DOHH2 (cell line): ENCODE measurements around the gene RINT1.
A peak's percentile ranks its signal among the peaks of the same experiment; 100 is the strongest.
"Not testable (repeated sequence)": the region's sequence is repeated elsewhere in the genome, so short reads cannot be mapped to it uniquely, and the experiment has no call there.

ENCODE experiments used
- H3F3A ChIP-seq: fragments of 200-600 bp; sonication (generic), shearing (Covaris generic); 2 replicates; pipeline ENCODE4 v1.6.0; 2016; ENCODE audit warnings: antibody characterized with exemption, mild to moderate bottlenecking; ENCODE audit not compliant: control insufficient read depth, insufficient read depth
- H3K27ac ChIP-seq: fragments of 200-600 bp; sonication (generic); 2 replicates; pipeline ENCODE4 v1.5.1; 2014; ENCODE audit warnings: low read depth, mild to moderate bottlenecking, low read length, moderate library complexity
- H3K27me3 ChIP-seq: fragments of 200-600 bp; sonication (generic); 2 replicates; pipeline ENCODE4 v1.6.1; 2014; ENCODE audit warnings: mild to moderate bottlenecking, low read length, mixed read lengths; ENCODE audit not compliant: control insufficient read depth
- H3K36me3 ChIP-seq: fragments of 200-600 bp; sonication (generic); 2 replicates; pipeline ENCODE4 v1.6.1; 2014; ENCODE audit warnings: mild to moderate bottlenecking, low read length, moderate library complexity, mixed read lengths; ENCODE audit not compliant: control insufficient read depth
- H3K4me1 ChIP-seq: fragments of 200-600 bp; sonication (generic); 2 replicates; pipeline ENCODE4 v1.6.1; 2014; ENCODE audit warnings: mild to moderate bottlenecking, low read length, mixed read lengths; ENCODE audit not compliant: control insufficient read depth
- H3K4me2 ChIP-seq: fragments of 200-600 bp; sonication (generic); 2 replicates; pipeline ENCODE4 v1.6.0; 2014; ENCODE audit warnings: mild to moderate bottlenecking, low read length, moderate library complexity
- H3K4me3 ChIP-seq: fragments of 200-600 bp; sonication (generic); 2 replicates; pipeline ENCODE4 v1.5.1; 2014; ENCODE audit warnings: mild to moderate bottlenecking, low read length, mixed read lengths
- H3K79me2 ChIP-seq: fragments of 200-600 bp; sonication (generic); 2 replicates; pipeline ENCODE4 v1.6.1; 2014; ENCODE audit warnings: mild to moderate bottlenecking, low read length, mixed read lengths; ENCODE audit not compliant: control insufficient read depth
- H3K9me2 ChIP-seq: fragments of 200-600 bp; sonication (generic); replicated peaks from 2 replicates; pipeline ENCODE4 v1.6.1; 2014; ENCODE audit warnings: mild to moderate bottlenecking, low read length, mixed read lengths; ENCODE audit not compliant: control insufficient read depth
- H3K9me3 ChIP-seq: fragments of 200-600 bp; sonication (generic); 2 replicates; pipeline ENCODE4 v1.6.1; 2014; ENCODE audit warnings: antibody characterized with exemption, low read length, mixed read lengths; ENCODE audit not compliant: control insufficient read depth, insufficient read depth
- H4K20me1 ChIP-seq: fragments of 200-600 bp; sonication (generic); 2 replicates; pipeline ENCODE4 v1.6.0; 2014; ENCODE audit warnings: low read depth, mild to moderate bottlenecking, antibody characterized with exemption, low read length, moderate library complexity; ENCODE audit not compliant: control insufficient read depth, insufficient read depth
- CTCF ChIP-seq: fragments of 200-600 bp; sonication (generic); IDR thresholded peaks from one replicate; pipeline ENCODE4 v1.5.1; 2014; ENCODE audit warnings: antibody characterized with exemption, mild to moderate bottlenecking, low read depth, low read length; ENCODE audit not compliant: poor library complexity, severe bottlenecking
- EZH2phosphoT487 ChIP-seq: fragments of 200-600 bp; sonication (generic); IDR thresholded peaks from 2 replicates; pipeline ENCODE4 v1.6.1; 2017; ENCODE audit warnings: borderline replicate concordance, mild to moderate bottlenecking, antibody characterized with exemption, low read length, moderate library complexity, mixed read lengths

RINT1 gene

GRCh38 chr7:105521027-105521716 lies 10.8 kb upstream of the RINT1 start:
- no peaks in the 10 kb centered on the region for H3K27me3 ChIP-seq
- H3F3A ChIP-seq: peaks cover 1% of the 10 kb centered on the region; the same call in 1 of the 2 replicates
- peaks cover 59% of the 10 kb centered on the region for H3K79me2 ChIP-seq
- H3K9me2 ChIP-seq: no peaks in the 10 kb centered on the region
- peaks cover 9% of the 10 kb centered on the region; the same call in 1 of the 2 replicates for H4K20me1 ChIP-seq
- H3K4me3 ChIP-seq: peak overlapping the region; percentile 92
- H3K9me3 ChIP-seq: no peaks in the 10 kb centered on the region
- peak overlapping the region; percentile 73 for H3K4me2 ChIP-seq
- H3K4me1 ChIP-seq: peaks cover 38% of the 10 kb centered on the region
- TF ChIP-seq EZH2phosphoT487: no peak
- TF ChIP-seq CTCF: no peak
- H3K27ac ChIP-seq: peak overlapping the region; percentile 33; the same call in 1 of the 2 replicates
- peaks cover 31% of the 10 kb centered on the region for H3K36me3 ChIP-seq

- peaks cover 3% of the 10 kb centered on the region; the same call in 1 of the 2 replicates for H3F3A ChIP-seq
- no peak for TF ChIP-seq EZH2phosphoT487
- TF ChIP-seq CTCF: no peak
- H3K9me3 ChIP-seq: no peaks in the 10 kb centered on the region
- H3K27ac ChIP-seq: peak within 1 kb of the TSS; percentile 33
- peaks cover 9% of the 10 kb centered on the region; the same call in 1 of the 2 replicates for H4K20me1 ChIP-seq
- H3K36me3 ChIP-seq: peaks cover 25% of the 10 kb centered on the region
- H3K4me1 ChIP-seq: peaks cover 38% of the 10 kb centered on the region
- peak within 1 kb of the TSS; percentile 92 for H3K4me3 ChIP-seq
- H3K79me2 ChIP-seq: peaks cover 51% of the 10 kb centered on the region
- H3K9me2 ChIP-seq: no peaks in the 10 kb centered on the region
- no peaks in the 10 kb centered on the region for H3K27me3 ChIP-seq
- peak within 1 kb of the TSS; percentile 73 for H3K4me2 ChIP-seq
These were observed 10.1 kb upstream of the RINT1 start, which contains the start of gene PUS7 for GRCh38 chr7:105521717-105522463. PUS7 (minus strand) TSS chr7:105522271; CDS start chr7:105508512, 13,759 bp downstream.

GRCh38 chr7:105524423-105524822 lies 7.6 kb upstream of the RINT1 start:
- H3K4me3 ChIP-seq, H3K36me3 ChIP-seq, H3K27ac ChIP-seq, H4K20me1 ChIP-seq, H3K27me3 ChIP-seq, H3F3A ChIP-seq, H3K9me3 ChIP-seq, H3K9me2 ChIP-seq: not testable (repeated sequence)
- Histone ChIP-seq H3K79me2 (peaks cover 26% of the 10 kb centered on the region), H3K4me1 (peaks cover 34% of the 10 kb centered on the region), H3K4me2 (peak overlapping the region; percentile 27; the same call in 1 of the 2 replicates)

GRCh38 chr7:105524840-105525239 lies 7.2 kb upstream of the RINT1 start:
- no peaks in the 10 kb centered on the region for H3K27me3 ChIP-seq

More at GRCh38 chr7:105524840-105525239, 7.2 kb upstream of the RINT1 start:
- Histone ChIP-seq H3K9me2 (no peaks in the 10 kb centered on the region), H3K36me3 (peaks cover 1% of the 10 kb centered on the region), H3K4me1 (peaks cover 29% of the 10 kb centered on the region), H3K4me3 (no peak overlapping the region), H3F3A (peaks cover 3% of the 10 kb centered on the region; the same call in 1 of the 2 replicates), H3K9me3 (no peaks in the 10 kb centered on the region), H3K79me2 (peaks cover 22% of the 10 kb centered on the region), H4K20me1 (peaks cover under 1% of the 10 kb centered on the region; the same call in 1 of the 2 replicates), H3K4me2 (peak overlapping the region; percentile 27; the same call in 1 of the 2 replicates), H3K27ac (no peak overlapping the region)
- TF ChIP-seq EZH2phosphoT487 (no peak), CTCF (no peak)
